HG02610 (cell line): Measurements from ENCODE around the gene NOTCH2.
"Not testable (repeated sequence)": the region's sequence is repeated elsewhere in the genome, so short reads cannot be mapped to it uniquely, and the experiment has no call there.

Source experiments
- ATAC-seq: cut with Tn5 transposase; IDR thresholded peaks from one replicate; pipeline ENCODE4 v1.9.1; 2021; ENCODE audit warnings: mild to moderate bottlenecking, moderate library complexity; ENCODE audit not compliant: unreplicated experiment

NOTCH2 gene

GRCh38 chr1:119975582-119976254 lies 93.7 kb downstream of the NOTCH2 start:
- not testable (repeated sequence) for ATAC-seq

- ATAC-seq, result no peak
These were observed 94.5 kb downstream of the NOTCH2 start for GRCh38 chr1:119975006-119975405.

- ATAC-seq, result no peak
These were observed 95.4 kb downstream of the NOTCH2 start for GRCh38 chr1:119974013-119974412.

- ATAC-seq, result no peak
These were observed 97.5 kb downstream of the NOTCH2 start for GRCh38 chr1:119971710-119972570.

- ATAC-seq, result no peak
These were observed 100.9 kb downstream of the NOTCH2 start for GRCh38 chr1:119968601-119969000.

- ATAC-seq, result peak; percentile 70
These were observed 101.4 kb downstream of the NOTCH2 start for GRCh38 chr1:119968068-119968492.

GRCh38 chr1:119966681-119967080 lies 102.8 kb downstream of the NOTCH2 start:
- ATAC-seq, result no peak

GRCh38 chr1:119966020-119966419 lies 103.4 kb downstream of the NOTCH2 start:
- ATAC-seq, result no peak

GRCh38 chr1:119964673-119965363 lies 104.6 kb downstream of the NOTCH2 start:
- no peak for ATAC-seq

- no peak for ATAC-seq
These were observed 107.0 kb downstream of the NOTCH2 start for GRCh38 chr1:119962296-119962968.

GRCh38 chr1:119960501-119960900 lies 109.0 kb downstream of the NOTCH2 start:
- no peak for ATAC-seq

- no peak for ATAC-seq
These were observed 109.9 kb downstream of the NOTCH2 start for GRCh38 chr1:119959268-119960220.

- no peak for ATAC-seq
These were observed 111.2 kb downstream of the NOTCH2 start for GRCh38 chr1:119958223-119958622.

GRCh38 chr1:119956306-119956705 lies 113.2 kb downstream of the NOTCH2 start:
- no peak for ATAC-seq

- no peak for ATAC-seq
These were observed 114.7 kb downstream of the NOTCH2 start for GRCh38 chr1:119954476-119955422.

- no peak for ATAC-seq
These were observed 116.0 kb downstream of the NOTCH2 start for GRCh38 chr1:119953266-119953998.

GRCh38 chr1:119952496-119952895 lies 117.0 kb downstream of the NOTCH2 start:
- ATAC-seq, result no peak
